Occipital lobe (tissue), 2 donors: ENCODE results near the gene ADCY5. TPM values are rescaled to one million over a fixed set of nuclear protein-coding genes. Genes with fewer than 3 reads are reported as not detected.
A peak's percentile ranks its signal among the peaks of the same experiment; 100 is the strongest.

Experiments used
- DNase-seq: peaks from one replicate; lab custom pipeline; 2025; lab: John Stamatoyannopoulos, UW
- total RNA-seq: library from RNA; depleted of rRNA; stranded (reverse); fragments of >200 nt; gene quantifications from one replicate; pipeline ENCODE4 v1.2.3, GENCODE V29; 2014

Gene ADCY5
- total RNA-seq, 1 donor from 2014 or later: 30.7 TPM

GRCh38 chr3:123388042-123388441, 60.8 kb downstream of the ADCY5 start:
- DNase-seq: no peak

GRCh38 chr3:123387532-123387931, 61.4 kb downstream of the ADCY5 start:
- no peak for DNase-seq

- DNase-seq: no peak
Measured at GRCh38 chr3:123386477-123387040, 62.3 kb downstream of the ADCY5 start.

GRCh38 chr3:123385981-123386380, 62.9 kb downstream of the ADCY5 start:
- no peak for DNase-seq

GRCh38 chr3:123385499-123385898, 63.4 kb downstream of the ADCY5 start:
- no peak for DNase-seq

- DNase-seq: no peak
Measured at GRCh38 chr3:123385001-123385401, 63.9 kb downstream of the ADCY5 start.

- no peak for DNase-seq
Measured at GRCh38 chr3:123384256-123384655, 64.6 kb downstream of the ADCY5 start.

GRCh38 chr3:123383091-123384053, 65.5 kb downstream of the ADCY5 start:
- DNase-seq: no peak

GRCh38 chr3:123380261-123380660, 68.6 kb downstream of the ADCY5 start:
- no peak for DNase-seq

GRCh38 chr3:123379041-123379830, 69.7 kb downstream of the ADCY5 start:
- peak; percentile 23 for DNase-seq

GRCh38 chr3:123378409-123378915, 70.4 kb downstream of the ADCY5 start:
- DNase-seq: no peak

- DNase-seq: no peak
Measured at GRCh38 chr3:123377243-123377740, 71.6 kb downstream of the ADCY5 start.

- DNase-seq: no peak
Measured at GRCh38 chr3:123376451-123377242, 72.2 kb downstream of the ADCY5 start.

GRCh38 chr3:123375014-123375940, 73.6 kb downstream of the ADCY5 start:
- DNase-seq: no peak

- no peak for DNase-seq
Measured at GRCh38 chr3:123374016-123374415, 74.9 kb downstream of the ADCY5 start.

GRCh38 chr3:123373474-123373987, 75.4 kb downstream of the ADCY5 start:
- DNase-seq: no peak

- no peak for DNase-seq
Measured at GRCh38 chr3:123372686-123373473, 76.0 kb downstream of the ADCY5 start.

- no peak for DNase-seq
Measured at GRCh38 chr3:123371859-123372685, 76.8 kb downstream of the ADCY5 start.
